Sigmoid colon (tissue), 7 donors: Measurements from ENCODE around the gene UBTD2. TPM values are rescaled to one million over a fixed set of nuclear protein-coding genes. Genes with fewer than 3 reads are reported as not detected.
A peak's percentile ranks its signal among the peaks of the same experiment; 100 is the strongest.

Experiments
- DNase-seq: peaks from one replicate; pipeline ENCODE4 v3.0.0-alpha.2; 2019
- H3K27ac ChIP-seq, 4 donors: fragments of 200-600 bp; sonication (generic); one replicate each; pipeline ENCODE4 v1.5.1; 2016 to 2019; ENCODE audit warnings: mild to moderate bottlenecking in 1 of 4
- H3K27me3 ChIP-seq, 3 donors: fragments of 200-600 bp; sonication (generic); one replicate each; pipeline ENCODE4 v1.5.1; 2019; ENCODE audit warnings: mild to moderate bottlenecking in 1 of 3
- H3K36me3 ChIP-seq, 4 donors: fragments of 200-600 bp; sonication (generic); one replicate each; pipeline ENCODE4 v1.5.1; 2016 to 2019
- H3K4me1 ChIP-seq, 4 donors: fragments of 200-600 bp; sonication (generic); one replicate each; pipeline ENCODE4 v1.5.1; 2017 to 2019
- H3K4me3 ChIP-seq, 4 donors: fragments of 200-600 bp; sonication (generic); one replicate each; pipeline ENCODE4 v1.5.1; 2017 to 2019; ENCODE audit warnings: mild to moderate bottlenecking in 2 of 4, moderate library complexity in 1 of 4
- H3K9me3 ChIP-seq, 4 donors: fragments of 200-600 bp in 3 of 4; sonication (generic) in 3 of 4; one replicate each; pipeline versions ENCODE4 v1.5.1 to v1.6.1; 2013 to 2019
- EP300 ChIP-seq, 4 donors: sonication (generic); formaldehyde crosslinking; IDR thresholded peaks; one replicate each; pipeline ENCODE4 v1.6.1; 2017; ENCODE audit warnings: antibody characterized with exemption in 4 of 4
- POLR2A ChIP-seq, 2 donors: fragments of 450-650 bp; IDR thresholded peaks; one replicate each; pipeline ENCODE4 v1.6.1; 2016; ENCODE audit warnings: antibody characterized with exemption in 2 of 2, mild to moderate bottlenecking in 2 of 2, moderate library complexity in 2 of 2
- POLR2AphosphoS5 ChIP-seq, 4 donors: sonication (generic); formaldehyde crosslinking; IDR thresholded peaks; one replicate each; pipeline ENCODE4 v1.6.1; 2017; ENCODE audit warnings: antibody characterized with exemption in 4 of 4
- WGBS, 2 donors: extraction: QIAGEN DNeasy Blood & Tissue Kit; methylation state at CpG; one replicate each; pipeline ENCODE4 v1.1.7; 2013; 5-methylcytosine and 5-hydroxymethylcytosine counted together
- intact Hi-C: fragments of 100-400 bp; cut with DNase I; formaldehyde crosslinking; loops from one replicate; pipeline ENCODE4 v1.15.1; 2023
- polyA plus RNA-seq, 3 donors: library from polyadenylated mRNA; stranded (reverse); fragments of 200-250 nt; gene quantifications; one replicate each; pipeline ENCODE4 v1.2.3, GENCODE V29; 2013
- total RNA-seq, 4 donors: library from RNA; depleted of rRNA; stranded (reverse); fragments of >200 nt; gene quantifications; one replicate each; pipeline ENCODE4 v1.1.0, GENCODE V29; 2016
- TF ChIP-seq, protein P1 (sequence below), 4 experiments: fragments of 450-650 bp in 3 of 4; fragments of 200-600 bp in 1 of 4; IDR thresholded peaks; one replicate each; pipeline ENCODE4 v1.5.1; 2016 to 2019; ENCODE audit warnings: antibody characterized with exemption in 4 of 4, mild to moderate bottlenecking in 3 of 4, moderate library complexity in 2 of 4
- donor health status: healthy with polysubstance abuse.
- donor health status: Bipolar disorder and iron deficiency.
- donor health status: healthy.

UBTD2 gene
- total and polyA plus RNA-seq, 7 donors = 12.1 to 22.1 (median 19.9) TPM

DNA sequence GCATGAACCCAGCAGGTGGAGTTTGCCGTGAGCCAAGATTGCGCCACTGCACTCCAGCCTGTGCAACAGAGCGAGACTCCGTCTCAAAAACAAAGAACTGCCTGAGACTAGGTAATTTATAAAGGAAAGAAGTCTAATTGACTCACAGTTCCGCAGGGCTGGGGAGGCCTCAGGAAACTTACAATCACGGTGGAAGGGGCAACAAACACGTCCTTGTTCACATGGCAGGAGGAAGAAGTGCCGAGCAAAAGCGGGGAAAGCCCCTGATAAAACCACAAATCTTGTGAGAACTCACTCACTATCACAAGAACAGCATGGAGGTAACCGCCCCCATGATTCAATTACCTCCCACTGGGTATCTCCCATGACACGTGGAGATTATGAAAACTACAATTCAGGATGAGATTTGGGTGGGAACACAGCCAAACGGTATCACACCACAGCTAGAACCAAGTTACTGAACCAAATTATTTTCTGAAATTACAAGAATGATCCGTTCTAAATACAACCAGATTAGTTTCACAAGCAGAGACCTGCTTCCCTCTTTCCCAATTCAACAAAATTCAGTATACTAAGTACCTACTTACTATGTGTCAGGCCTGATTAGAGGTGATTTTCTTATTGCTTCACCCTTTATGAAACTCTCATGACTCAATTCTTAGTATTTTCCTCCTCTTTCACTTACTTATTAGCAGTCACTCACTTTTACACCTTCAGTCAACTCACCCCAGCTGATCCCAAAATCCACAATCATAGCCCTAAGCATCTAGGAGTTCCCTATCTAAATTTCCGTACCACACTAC is 8.4 kb downstream of the UBTD2 start:
- intact Hi-C loops = no loop called here
- Histone ChIP-seq H3K4me3 (no peak overlapping the region), H3K27ac (no peak overlapping the region), H3K4me1 (peaks cover 0 to 4% (median 0%) of the 10 kb centered on the region in 4 donors), H3K9me3 (no peaks in the 10 kb centered on the region), H3K27me3 (no peaks in the 10 kb centered on the region), H3K36me3 (no peaks in the 10 kb centered on the region)
- TF ChIP-seq, protein P1, sequence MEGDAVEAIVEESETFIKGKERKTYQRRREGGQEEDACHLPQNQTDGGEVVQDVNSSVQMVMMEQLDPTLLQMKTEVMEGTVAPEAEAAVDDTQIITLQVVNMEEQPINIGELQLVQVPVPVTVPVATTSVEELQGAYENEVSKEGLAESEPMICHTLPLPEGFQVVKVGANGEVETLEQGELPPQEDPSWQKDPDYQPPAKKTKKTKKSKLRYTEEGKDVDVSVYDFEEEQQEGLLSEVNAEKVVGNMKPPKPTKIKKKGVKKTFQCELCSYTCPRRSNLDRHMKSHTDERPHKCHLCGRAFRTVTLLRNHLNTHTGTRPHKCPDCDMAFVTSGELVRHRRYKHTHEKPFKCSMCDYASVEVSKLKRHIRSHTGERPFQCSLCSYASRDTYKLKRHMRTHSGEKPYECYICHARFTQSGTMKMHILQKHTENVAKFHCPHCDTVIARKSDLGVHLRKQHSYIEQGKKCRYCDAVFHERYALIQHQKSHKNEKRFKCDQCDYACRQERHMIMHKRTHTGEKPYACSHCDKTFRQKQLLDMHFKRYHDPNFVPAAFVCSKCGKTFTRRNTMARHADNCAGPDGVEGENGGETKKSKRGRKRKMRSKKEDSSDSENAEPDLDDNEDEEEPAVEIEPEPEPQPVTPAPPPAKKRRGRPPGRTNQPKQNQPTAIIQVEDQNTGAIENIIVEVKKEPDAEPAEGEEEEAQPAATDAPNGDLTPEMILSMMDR (IDR thresholded peaks at IDR 0.05) = no peak
- TF ChIP-seq EP300 (IDR thresholded peaks at IDR 0.05) (no peak), POLR2AphosphoS5 (IDR thresholded peaks at IDR 0.05) (no peak), POLR2A (IDR thresholded peaks at IDR 0.05) (no peak)
- no peak for DNase-seq
- WGBS, 2 donors = 70 to 85% methylated on average over 14 of the region's 14 CpGs

DNA sequence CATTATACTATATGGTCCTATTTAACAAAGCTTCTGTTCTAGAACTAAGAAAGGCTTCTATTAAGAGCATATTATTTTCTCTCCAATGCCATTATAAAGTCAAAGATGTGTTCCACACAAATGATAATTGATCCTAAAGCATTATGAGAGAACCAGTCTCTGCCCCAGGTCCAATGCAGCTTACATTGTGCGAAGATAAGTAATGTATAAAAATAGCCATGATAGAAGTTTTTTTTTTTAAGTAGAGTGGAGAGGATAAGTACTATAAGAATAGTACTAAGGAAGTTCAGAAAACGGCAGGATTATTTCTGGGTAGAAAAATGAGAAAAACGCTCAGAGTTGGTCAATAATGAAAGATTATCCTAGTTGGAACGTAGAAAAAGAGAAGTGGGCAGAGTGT is 15.6 kb downstream of the UBTD2 start:
- Histone ChIP-seq H3K4me1 (peaks cover 0 to 21% (median 14%) of the 10 kb centered on the region in 4 donors), H3K27ac (no peak overlapping the region), H3K9me3 (no peaks in the 10 kb centered on the region), H3K36me3 (no peaks in the 10 kb centered on the region), H3K4me3 (no peak overlapping the region), H3K27me3 (no peaks in the 10 kb centered on the region)
- intact Hi-C loops = no loop called here
- no peak for DNase-seq
- TF ChIP-seq EP300 (IDR thresholded peaks at IDR 0.05) (no peak), POLR2AphosphoS5 (IDR thresholded peaks at IDR 0.05) (no peak), POLR2A (IDR thresholded peaks at IDR 0.05) (no peak)
- TF ChIP-seq, protein P1 (IDR thresholded peaks at IDR 0.05) = no peak
- WGBS, 2 donors = 86 to 91% methylated on average over 4 of the region's 4 CpGs

DNA sequence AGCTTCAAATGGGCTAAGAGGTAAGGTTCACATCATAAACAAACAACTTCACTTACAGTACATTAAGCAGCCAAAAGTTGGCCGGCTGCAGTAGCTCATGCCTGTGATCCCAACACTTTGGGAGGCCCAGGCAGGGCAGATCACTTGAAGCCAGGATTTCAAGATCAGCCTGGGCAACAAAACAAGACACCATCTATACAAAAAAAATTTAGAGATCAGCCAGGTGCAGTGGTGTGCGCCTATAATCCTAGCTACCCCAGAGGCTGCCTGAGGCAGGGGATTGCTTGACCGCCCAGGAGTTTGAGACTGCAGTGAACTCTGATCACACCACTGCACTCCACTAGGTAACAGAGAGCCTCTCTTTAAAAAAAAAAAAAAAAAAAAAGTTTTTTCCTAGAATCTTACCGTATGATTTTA is 16.9 kb downstream of the UBTD2 start:
- H3K4me3 ChIP-seq = no peak overlapping the region
- intact Hi-C loops = no loop called here
- WGBS, 2 donors = 86 to 91% methylated on average over 4 of the region's 4 CpGs
- H3K4me1 ChIP-seq = peaks cover 0 to 21% (median 15%) of the 10 kb centered on the region in 4 donors
- no peaks in the 10 kb centered on the region for H3K27me3 ChIP-seq
- no peak for TF ChIP-seq POLR2A (IDR thresholded peaks at IDR 0.05)
- no peak for TF ChIP-seq EP300 (IDR thresholded peaks at IDR 0.05)
- TF ChIP-seq POLR2AphosphoS5 (IDR thresholded peaks at IDR 0.05) = no peak
- TF ChIP-seq, protein P1 (IDR thresholded peaks at IDR 0.05) = no peak
- no peaks in the 10 kb centered on the region for H3K36me3 ChIP-seq
- H3K27ac ChIP-seq = peak overlapping the region in 2 of 4 donors; percentile 37 to 41
- no peak for DNase-seq
- no peaks in the 10 kb centered on the region for H3K9me3 ChIP-seq

- Histone ChIP-seq H3K4me1 (peaks cover 0 to 22% (median 18%) of the 10 kb centered on the region in 4 donors), H3K9me3 (no peaks in the 10 kb centered on the region), H3K4me3 (no peak overlapping the region), H3K27ac (peak overlapping the region in 2 of 4 donors; percentile 37 to 41), H3K36me3 (no peaks in the 10 kb centered on the region), H3K27me3 (no peaks in the 10 kb centered on the region)
- intact Hi-C loops = no loop called here
- WGBS, 2 donors = 85 to 89% methylated on average over 10 of the region's 10 CpGs
- TF ChIP-seq EP300 (IDR thresholded peaks at IDR 0.05) (no peak), POLR2A (IDR thresholded peaks at IDR 0.05) (no peak), POLR2AphosphoS5 (IDR thresholded peaks at IDR 0.05) (no peak)
- TF ChIP-seq, protein P1 (IDR thresholded peaks at IDR 0.05) = no peak
- DNase-seq = no peak
These were observed 17.4 kb downstream of the UBTD2 start for GRCh38 chr5:172266071-172266675.
